Measurements from ENCODE around the gene RNF213.
A peak's percentile ranks its signal among the peaks of the same experiment; 100 is the strongest.

Gene RNF213

DNA sequence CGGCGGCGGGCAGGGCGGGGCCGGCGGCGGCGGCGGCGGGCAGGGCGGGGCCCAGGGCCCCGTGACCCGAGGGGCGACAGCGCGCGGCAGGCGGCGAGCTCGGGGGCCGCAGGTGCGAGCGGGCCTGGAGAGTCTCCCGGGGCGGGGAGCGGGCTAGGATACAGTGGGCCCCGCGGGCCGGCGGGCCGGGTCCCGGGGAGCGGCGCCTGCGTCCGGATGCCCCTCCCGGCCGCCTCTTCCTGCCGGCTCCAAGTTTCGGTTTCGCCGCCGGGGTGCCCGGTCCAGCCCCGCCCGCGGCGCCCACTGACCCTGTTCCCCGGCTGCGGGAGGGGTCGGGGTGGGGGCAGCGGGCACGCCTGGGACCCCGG is at the start of gene RNF213:
RNF213 (plus strand) TSS at position 62 of the 368 bp plus-strand sequence. CDS start 2,830 bp downstream, outside the sequence.
- H3K4me3 ChIP-seq (ENCODE audit: low read depth in 1 of 2, low read length in 2 of 2): peak within 1 kb of the TSS; percentile 83 to 92
- no peaks in the 10 kb centered on the region for H3K9me3 ChIP-seq (ENCODE audit: control insufficient read depth in 1 of 2, low read length in 2 of 2)
- peaks cover 2 to 5% of the 10 kb centered on the region in 2 donors for H3K36me3 ChIP-seq (ENCODE audit: control insufficient read depth in 1 of 2, insufficient read depth in 2 of 2, low read length in 2 of 2)
- H3K27me3 ChIP-seq (ENCODE audit: low read depth, low read length): no peaks in the 10 kb centered on the region
- peaks cover 5 to 26% of the 10 kb centered on the region in 2 donors for H3K4me1 ChIP-seq (ENCODE audit: control insufficient read depth in 1 of 2, insufficient read depth in 2 of 2, low read length in 2 of 2)
- H3K27ac ChIP-seq (ENCODE audit: low read length): peak within 1 kb of the TSS; percentile 84

- H3K4me1 ChIP-seq (ENCODE audit: control insufficient read depth in 1 of 2, insufficient read depth in 2 of 2, low read length in 2 of 2): no peaks in the 10 kb centered on the region
- no peaks in the 10 kb centered on the region for H3K9me3 ChIP-seq (ENCODE audit: control insufficient read depth in 1 of 2, low read length in 2 of 2)
- no peaks in the 10 kb centered on the region for H3K27me3 ChIP-seq (ENCODE audit: low read depth, low read length)
- H3K4me3 ChIP-seq (ENCODE audit: low read depth in 1 of 2, low read length in 2 of 2): no peak overlapping the region
- H3K36me3 ChIP-seq (ENCODE audit: control insufficient read depth in 1 of 2, insufficient read depth in 2 of 2, low read length in 2 of 2): peaks cover 28 to 77% of the 10 kb centered on the region in 2 donors
- no peak overlapping the region for H3K27ac ChIP-seq (ENCODE audit: low read length)
Observed at GRCh38 chr17:80212109-80212508, 48.5 kb upstream of the RNF213 start.

DNA sequence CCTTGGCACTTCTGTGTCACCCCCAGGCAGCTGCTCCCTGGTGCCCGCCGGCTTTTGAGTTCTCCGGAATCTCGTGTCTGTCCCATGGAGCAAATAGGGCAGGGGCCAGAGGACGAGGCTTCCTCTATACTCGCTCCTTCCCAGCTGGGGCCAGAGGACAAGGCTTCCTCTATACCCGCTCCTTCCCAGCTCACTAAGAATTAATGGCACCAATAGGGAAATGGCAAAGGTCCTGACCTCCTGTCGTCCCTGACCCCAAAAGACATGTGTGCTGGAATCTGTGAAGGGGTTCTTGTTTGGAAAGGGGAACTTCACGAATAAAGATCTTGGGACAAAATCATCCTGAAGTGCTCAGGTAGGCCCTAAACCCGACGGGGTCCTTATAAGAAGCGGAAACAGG is 48.1 kb upstream of the RNF213 start:
- Histone ChIP-seq H3K36me3 (ENCODE audit: control insufficient read depth in 1 of 2, insufficient read depth in 2 of 2, low read length in 2 of 2) (peaks cover 31 to 80% of the 10 kb centered on the region in 2 donors), H3K4me1 (ENCODE audit: control insufficient read depth in 1 of 2, insufficient read depth in 2 of 2, low read length in 2 of 2) (no peaks in the 10 kb centered on the region), H3K4me3 (ENCODE audit: low read depth in 1 of 2, low read length in 2 of 2) (no peak overlapping the region), H3K27me3 (ENCODE audit: low read depth, low read length) (no peaks in the 10 kb centered on the region), H3K9me3 (ENCODE audit: control insufficient read depth in 1 of 2, low read length in 2 of 2) (no peaks in the 10 kb centered on the region), H3K27ac (ENCODE audit: low read length) (no peak overlapping the region)

DNA sequence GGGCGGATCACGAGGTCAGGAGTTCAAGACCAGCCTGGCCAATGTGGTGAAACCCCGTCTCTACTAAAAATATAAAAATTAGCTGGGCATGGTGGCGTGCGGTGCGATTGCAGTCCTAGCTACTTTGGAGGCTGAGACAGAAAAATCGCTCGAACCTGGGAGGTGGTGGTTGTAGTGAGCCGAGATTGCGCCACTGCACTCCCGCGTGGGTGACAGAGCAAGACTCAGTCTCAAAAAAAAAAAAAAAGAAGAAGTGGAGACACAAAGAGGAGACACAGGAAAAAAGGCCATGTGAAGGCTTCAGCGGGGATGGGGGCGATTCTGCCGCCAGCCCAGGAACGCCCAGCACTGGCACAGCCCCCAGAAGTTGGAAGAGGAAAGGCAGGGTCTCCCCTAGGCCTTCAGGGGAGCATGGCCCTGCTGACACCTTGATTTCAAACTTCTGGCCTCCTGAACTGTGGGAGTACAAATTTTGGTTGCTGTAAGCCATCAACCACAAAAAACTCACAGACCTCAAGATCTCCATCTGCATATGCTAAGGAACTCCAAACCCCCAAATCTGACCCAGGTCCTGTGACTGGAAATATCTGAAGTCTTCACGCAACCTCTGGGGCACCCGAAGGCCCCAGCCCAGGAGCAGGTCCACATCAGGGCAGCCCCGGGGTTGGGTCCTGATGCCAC is 47.5 kb upstream of the RNF213 start:
- Histone ChIP-seq H3K27ac (ENCODE audit: low read length) (no peak overlapping the region), H3K36me3 (ENCODE audit: control insufficient read depth in 1 of 2, insufficient read depth in 2 of 2, low read length in 2 of 2) (peaks cover 31 to 79% of the 10 kb centered on the region in 2 donors), H3K4me3 (ENCODE audit: low read depth in 1 of 2, low read length in 2 of 2) (no peak overlapping the region), H3K27me3 (ENCODE audit: low read depth, low read length) (no peaks in the 10 kb centered on the region), H3K9me3 (ENCODE audit: control insufficient read depth in 1 of 2, low read length in 2 of 2) (no peaks in the 10 kb centered on the region), H3K4me1 (ENCODE audit: control insufficient read depth in 1 of 2, insufficient read depth in 2 of 2, low read length in 2 of 2) (peaks cover 0 to under 1% of the 10 kb centered on the region in 2 donors)

DNA sequence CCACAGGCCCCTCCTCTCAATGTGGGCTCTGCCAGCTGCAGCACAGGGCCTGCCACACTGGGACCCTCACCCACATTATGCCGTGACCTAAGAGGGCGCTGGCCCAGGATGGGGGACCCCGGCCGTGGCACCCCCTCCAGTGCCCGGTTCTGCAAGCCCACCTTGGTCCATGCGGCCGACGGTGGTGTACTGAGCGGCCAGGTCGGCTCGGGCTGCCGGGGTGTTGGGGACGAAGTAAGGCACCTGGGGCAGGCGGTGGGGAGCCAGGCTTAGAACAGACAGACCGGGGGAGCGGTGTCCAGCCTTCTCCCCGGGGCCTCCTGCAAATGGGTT is 47.0 kb upstream of the RNF213 start:
- H3K9me3 ChIP-seq (ENCODE audit: control insufficient read depth in 1 of 2, low read length in 2 of 2): no peaks in the 10 kb centered on the region
- H3K4me3 ChIP-seq (ENCODE audit: low read depth in 1 of 2, low read length in 2 of 2): no peak overlapping the region
- H3K36me3 ChIP-seq (ENCODE audit: control insufficient read depth in 1 of 2, insufficient read depth in 2 of 2, low read length in 2 of 2): peaks cover 31 to 74% of the 10 kb centered on the region in 2 donors
- peaks cover 0 to 6% of the 10 kb centered on the region in 2 donors for H3K4me1 ChIP-seq (ENCODE audit: control insufficient read depth in 1 of 2, insufficient read depth in 2 of 2, low read length in 2 of 2)
- H3K27ac ChIP-seq (ENCODE audit: low read length): no peak overlapping the region
- H3K27me3 ChIP-seq (ENCODE audit: low read depth, low read length): no peaks in the 10 kb centered on the region

GRCh38 chr17:80214012-80214877 is 46.4 kb upstream of the RNF213 start:
- H3K27ac ChIP-seq (ENCODE audit: low read length): no peak overlapping the region
- H3K4me3 ChIP-seq (ENCODE audit: low read depth in 1 of 2, low read length in 2 of 2): no peak overlapping the region
- H3K4me1 ChIP-seq (ENCODE audit: control insufficient read depth in 1 of 2, insufficient read depth in 2 of 2, low read length in 2 of 2): peaks cover 0 to 10% of the 10 kb centered on the region in 2 donors
- H3K36me3 ChIP-seq (ENCODE audit: control insufficient read depth in 1 of 2, insufficient read depth in 2 of 2, low read length in 2 of 2): peaks cover 31 to 68% of the 10 kb centered on the region in 2 donors
- H3K27me3 ChIP-seq (ENCODE audit: low read depth, low read length): no peaks in the 10 kb centered on the region
- H3K9me3 ChIP-seq (ENCODE audit: control insufficient read depth in 1 of 2, low read length in 2 of 2): no peaks in the 10 kb centered on the region

GRCh38 chr17:80214878-80215210 is 45.8 kb upstream of the RNF213 start:
- peaks cover 28 to 63% of the 10 kb centered on the region in 2 donors for H3K36me3 ChIP-seq (ENCODE audit: control insufficient read depth in 1 of 2, insufficient read depth in 2 of 2, low read length in 2 of 2)
- no peaks in the 10 kb centered on the region for H3K27me3 ChIP-seq (ENCODE audit: low read depth, low read length)
- H3K27ac ChIP-seq (ENCODE audit: low read length): no peak overlapping the region
- H3K9me3 ChIP-seq (ENCODE audit: control insufficient read depth in 1 of 2, low read length in 2 of 2): no peaks in the 10 kb centered on the region
- H3K4me1 ChIP-seq (ENCODE audit: control insufficient read depth in 1 of 2, insufficient read depth in 2 of 2, low read length in 2 of 2): peaks cover 0 to 16% of the 10 kb centered on the region in 2 donors
- H3K4me3 ChIP-seq (ENCODE audit: low read depth in 1 of 2, low read length in 2 of 2): no peak overlapping the region

DNA sequence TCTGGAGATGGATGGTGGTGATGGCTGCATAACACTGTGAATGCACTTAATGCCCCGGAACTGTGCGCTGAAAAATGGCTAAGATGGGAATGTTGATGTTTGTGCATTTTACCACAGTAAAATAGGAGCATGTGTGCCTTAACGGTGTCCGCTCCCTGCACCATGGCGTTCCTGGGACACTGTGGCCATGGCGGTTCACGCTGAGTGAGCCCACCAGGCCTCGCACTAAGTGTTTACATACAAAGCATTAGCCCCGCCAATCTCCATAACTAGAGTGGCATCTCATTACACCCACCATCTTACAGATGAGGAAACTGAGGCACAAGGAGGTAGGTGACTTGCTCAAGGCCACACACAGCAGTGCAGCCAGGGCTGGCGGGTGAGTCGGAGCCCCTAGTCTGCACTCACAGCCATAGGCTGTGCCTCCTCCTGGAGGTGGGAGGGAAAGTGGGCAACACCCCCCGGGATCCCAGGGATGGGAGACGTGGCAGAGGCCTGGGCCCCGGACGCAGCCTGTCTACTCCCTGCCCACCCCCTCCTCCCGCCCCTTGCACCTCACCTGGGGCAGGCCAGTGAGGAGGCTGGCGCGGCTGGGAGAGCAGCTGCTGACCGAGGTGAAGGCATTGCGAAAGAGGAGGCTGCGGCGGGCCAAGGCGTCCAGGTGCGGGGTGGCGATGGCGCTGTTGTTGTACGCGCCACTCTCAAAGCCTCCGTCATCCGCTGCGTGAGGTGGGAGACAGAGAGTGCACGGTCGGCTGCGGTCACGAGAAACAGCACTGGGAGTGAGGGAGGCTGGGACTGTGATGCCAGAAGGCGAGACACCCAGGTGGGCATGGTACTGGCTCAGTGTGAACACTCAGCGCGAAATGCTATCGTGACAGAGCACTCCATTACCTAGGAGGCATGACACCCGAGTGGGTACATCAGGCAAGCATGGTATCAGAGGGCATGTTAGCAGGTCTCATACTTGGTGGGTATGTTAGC is 43.9 kb upstream of the RNF213 start:
- peaks cover 14 to 43% of the 10 kb centered on the region in 2 donors for H3K36me3 ChIP-seq (ENCODE audit: control insufficient read depth in 1 of 2, insufficient read depth in 2 of 2, low read length in 2 of 2)
- H3K27me3 ChIP-seq (ENCODE audit: low read depth, low read length): no peaks in the 10 kb centered on the region
- no peak overlapping the region for H3K27ac ChIP-seq (ENCODE audit: low read length)
- no peak overlapping the region for H3K4me3 ChIP-seq (ENCODE audit: low read depth in 1 of 2, low read length in 2 of 2)
- no peaks in the 10 kb centered on the region for H3K9me3 ChIP-seq (ENCODE audit: control insufficient read depth in 1 of 2, low read length in 2 of 2)
- peaks cover 0 to 27% of the 10 kb centered on the region in 2 donors for H3K4me1 ChIP-seq (ENCODE audit: control insufficient read depth in 1 of 2, insufficient read depth in 2 of 2, low read length in 2 of 2)

DNA sequence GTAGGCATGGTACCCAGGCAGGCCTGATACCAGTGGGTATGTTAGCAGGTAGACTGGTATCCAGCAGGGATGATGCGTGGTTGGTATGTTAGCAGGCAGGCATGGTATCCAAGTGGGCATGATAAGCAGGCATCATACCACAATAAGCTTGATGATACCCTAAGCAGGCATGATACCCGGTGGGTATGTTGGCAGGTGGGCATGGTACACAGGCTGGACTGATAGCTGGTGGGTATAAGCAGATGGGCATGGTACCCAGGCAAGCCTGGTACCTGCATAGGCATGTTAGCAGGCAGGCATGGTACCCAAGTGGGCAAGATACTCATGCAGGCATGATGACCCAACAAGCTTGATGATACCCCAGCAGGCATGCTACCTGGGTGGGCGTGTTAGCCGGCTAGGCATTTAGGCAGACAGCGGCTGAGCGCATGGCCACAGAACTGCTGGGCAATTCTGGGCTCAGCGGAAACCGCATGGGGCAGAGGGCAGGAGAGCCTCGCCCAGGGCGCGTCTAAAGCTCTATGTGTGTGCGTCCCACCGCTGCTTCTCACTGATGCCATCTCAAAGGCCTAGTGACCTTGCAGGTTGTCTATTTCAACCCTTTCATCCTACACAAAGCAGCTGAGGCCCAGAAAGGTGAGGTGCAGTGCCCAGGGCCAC is 42.8 kb upstream of the RNF213 start:
- Histone ChIP-seq H3K4me3 (ENCODE audit: low read depth in 1 of 2, low read length in 2 of 2) (no peak overlapping the region), H3K4me1 (ENCODE audit: control insufficient read depth in 1 of 2, insufficient read depth in 2 of 2, low read length in 2 of 2) (peaks cover 0 to 29% of the 10 kb centered on the region in 2 donors), H3K9me3 (ENCODE audit: control insufficient read depth in 1 of 2, low read length in 2 of 2) (no peaks in the 10 kb centered on the region), H3K27ac (ENCODE audit: low read length) (no peak overlapping the region), H3K36me3 (ENCODE audit: control insufficient read depth in 1 of 2, insufficient read depth in 2 of 2, low read length in 2 of 2) (peaks cover 8 to 33% of the 10 kb centered on the region in 2 donors), H3K27me3 (ENCODE audit: low read depth, low read length) (no peaks in the 10 kb centered on the region)

GRCh38 chr17:80218391-80218790 is 42.3 kb upstream of the RNF213 start:
- Histone ChIP-seq H3K27ac (ENCODE audit: low read length) (no peak overlapping the region), H3K4me1 (ENCODE audit: control insufficient read depth in 1 of 2, insufficient read depth in 2 of 2, low read length in 2 of 2) (peaks cover 0 to 29% of the 10 kb centered on the region in 2 donors), H3K27me3 (ENCODE audit: low read depth, low read length) (no peaks in the 10 kb centered on the region), H3K36me3 (ENCODE audit: control insufficient read depth in 1 of 2, insufficient read depth in 2 of 2, low read length in 2 of 2) (peaks cover 8 to 30% of the 10 kb centered on the region in 2 donors), H3K9me3 (ENCODE audit: control insufficient read depth in 1 of 2, low read length in 2 of 2) (no peaks in the 10 kb centered on the region), H3K4me3 (ENCODE audit: low read depth in 1 of 2, low read length in 2 of 2) (no peak overlapping the region)

All from muscle layer of duodenum (tissue), 2 donors.